SH-SY5Y (cell line): ENCODE data around the gene PTPN3.

Source experiments
- GATA2 ChIP-seq: IDR thresholded peaks from 2 replicates; pipeline ENCODE4 v1.6.1; 2011; ENCODE audit warnings: mild to moderate bottlenecking, low read depth, low read length
- GATA3 ChIP-seq: IDR thresholded peaks from 2 replicates; pipeline ENCODE4 v1.6.1; 2011; ENCODE audit warnings: low read depth, mild to moderate bottlenecking, low read length, moderate library complexity

DNA sequence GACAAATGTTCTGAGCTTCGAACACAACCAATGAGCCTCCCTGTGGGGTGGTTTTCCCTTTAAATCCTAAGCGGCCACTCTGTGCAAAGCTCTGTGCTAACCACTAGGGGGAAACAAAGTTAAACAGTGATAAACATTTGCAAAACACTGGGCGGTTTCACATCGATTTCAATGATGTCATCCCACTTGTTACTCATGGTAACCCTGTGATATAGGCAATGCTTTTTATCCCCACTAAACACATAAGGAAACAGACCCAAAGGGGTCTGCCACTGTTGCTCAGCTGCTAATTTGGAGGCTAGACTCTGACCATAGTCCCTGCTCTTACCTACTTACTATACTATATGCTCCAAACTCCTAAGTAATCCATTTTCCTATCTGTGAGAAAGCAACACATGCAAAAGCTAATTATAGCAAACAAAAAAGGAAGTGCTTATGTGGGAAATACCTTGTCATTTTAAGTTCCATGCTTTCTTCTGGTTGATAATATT is 57.3 kb downstream of the PTPN3 start:
- TF ChIP-seq GATA2, result no peak
- TF ChIP-seq GATA3, result no peak
